ENCODE results near the gene AGK.
"Not testable (repeated sequence)": the region's sequence is repeated elsewhere in the genome, so short reads cannot be mapped to it uniquely, and the experiment has no call there.

Gene AGK

GRCh38 chr7:141587304-141587703 lies 36.1 kb downstream of the AGK start:
- DNase-seq = no peak

- DNase-seq = no peak
These were observed 37.7 kb downstream of the AGK start for GRCh38 chr7:141588912-141589311.

- no peak for DNase-seq
These were observed 38.9 kb downstream of the AGK start for GRCh38 chr7:141590071-141590470.

- DNase-seq = no peak
These were observed 39.5 kb downstream of the AGK start for GRCh38 chr7:141590666-141591065.

- no peak for DNase-seq
These were observed 41.9 kb downstream of the AGK start for GRCh38 chr7:141593134-141593533.

- no peak for DNase-seq
These were observed 46.8 kb downstream of the AGK start for GRCh38 chr7:141597966-141598365.

- DNase-seq = no peak
These were observed 47.2 kb downstream of the AGK start for GRCh38 chr7:141598408-141598807.

GRCh38 chr7:141600168-141601006 lies 49.2 kb downstream of the AGK start:
- DNase-seq = no peak

GRCh38 chr7:141609576-141609975 lies 58.4 kb downstream of the AGK start:
- no peak for DNase-seq

- DNase-seq = no peak
These were observed 59.5 kb downstream of the AGK start for GRCh38 chr7:141610671-141611070.

GRCh38 chr7:141612861-141613260 lies 61.7 kb downstream of the AGK start:
- DNase-seq = no peak

- no peak for DNase-seq
These were observed 66.1 kb downstream of the AGK start for GRCh38 chr7:141617280-141617679.

GRCh38 chr7:141619745-141620144 lies 68.5 kb downstream of the AGK start:
- no peak for DNase-seq

- no peak for DNase-seq
These were observed 73.6 kb downstream of the AGK start for GRCh38 chr7:141624763-141625162.

GRCh38 chr7:141630621-141631020 lies 79.4 kb downstream of the AGK start:
- DNase-seq = no peak

GRCh38 chr7:141631525-141631924 lies 80.3 kb downstream of the AGK start:
- DNase-seq = no peak

- no peak for DNase-seq
These were observed 82.9 kb downstream of the AGK start for GRCh38 chr7:141634065-141634464.

- DNase-seq = no peak
These were observed 84.8 kb downstream of the AGK start for GRCh38 chr7:141636053-141636452.

GRCh38 chr7:141640239-141640840 lies 89.1 kb downstream of the AGK start:
- no peak for DNase-seq

GRCh38 chr7:141641876-141642275 lies 90.7 kb downstream of the AGK start:
- no peak for DNase-seq

GRCh38 chr7:141645188-141645587 lies 94.0 kb downstream of the AGK start:
- no peak for DNase-seq

GRCh38 chr7:141646826-141647480 lies 95.7 kb downstream of the AGK start:
- DNase-seq = no peak

- not testable (repeated sequence) for DNase-seq
These were observed 96.5 kb downstream of the AGK start for GRCh38 chr7:141647701-141648100.
